ENCODE data around the gene HUS1B. TPM values are rescaled to one million over a fixed set of nuclear protein-coding genes. Genes with fewer than 3 reads are reported as not detected.
A peak's percentile ranks its signal among the peaks of the same experiment; 100 is the strongest.

The HUS1B gene
- total and polyA plus RNA-seq, 2 of the 13 experiments (the other 11 are each of a cell fraction or from before 2014, with no cell fraction given) = 0.18 to 0.40 TPM

DNA sequence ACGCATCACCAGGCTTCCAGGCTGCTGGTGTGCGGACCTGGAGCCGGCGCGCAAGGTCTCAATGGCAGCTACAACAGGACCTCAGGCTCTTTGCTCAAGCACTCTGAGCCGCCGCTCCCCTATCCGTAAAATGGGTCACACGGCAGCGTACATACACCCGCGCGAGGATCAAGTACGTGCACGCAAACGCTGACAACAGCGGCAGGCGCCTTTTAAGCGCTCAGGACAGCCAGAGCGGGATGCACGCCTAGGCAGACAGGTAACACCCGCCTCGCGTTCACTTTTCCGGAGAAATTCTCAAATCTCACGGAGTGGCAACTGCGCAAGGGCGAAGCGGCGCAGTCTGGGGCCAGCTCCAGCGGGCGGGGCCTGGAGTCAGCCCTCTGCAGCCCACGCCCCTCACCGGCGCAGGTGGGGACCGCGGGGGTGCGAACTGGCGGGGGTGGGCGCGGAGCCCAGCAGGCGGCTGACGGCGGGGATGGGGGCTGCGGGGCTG, 35.5 kb upstream of the HUS1B start (continued):
- TF ChIP-seq, protein P1, sequence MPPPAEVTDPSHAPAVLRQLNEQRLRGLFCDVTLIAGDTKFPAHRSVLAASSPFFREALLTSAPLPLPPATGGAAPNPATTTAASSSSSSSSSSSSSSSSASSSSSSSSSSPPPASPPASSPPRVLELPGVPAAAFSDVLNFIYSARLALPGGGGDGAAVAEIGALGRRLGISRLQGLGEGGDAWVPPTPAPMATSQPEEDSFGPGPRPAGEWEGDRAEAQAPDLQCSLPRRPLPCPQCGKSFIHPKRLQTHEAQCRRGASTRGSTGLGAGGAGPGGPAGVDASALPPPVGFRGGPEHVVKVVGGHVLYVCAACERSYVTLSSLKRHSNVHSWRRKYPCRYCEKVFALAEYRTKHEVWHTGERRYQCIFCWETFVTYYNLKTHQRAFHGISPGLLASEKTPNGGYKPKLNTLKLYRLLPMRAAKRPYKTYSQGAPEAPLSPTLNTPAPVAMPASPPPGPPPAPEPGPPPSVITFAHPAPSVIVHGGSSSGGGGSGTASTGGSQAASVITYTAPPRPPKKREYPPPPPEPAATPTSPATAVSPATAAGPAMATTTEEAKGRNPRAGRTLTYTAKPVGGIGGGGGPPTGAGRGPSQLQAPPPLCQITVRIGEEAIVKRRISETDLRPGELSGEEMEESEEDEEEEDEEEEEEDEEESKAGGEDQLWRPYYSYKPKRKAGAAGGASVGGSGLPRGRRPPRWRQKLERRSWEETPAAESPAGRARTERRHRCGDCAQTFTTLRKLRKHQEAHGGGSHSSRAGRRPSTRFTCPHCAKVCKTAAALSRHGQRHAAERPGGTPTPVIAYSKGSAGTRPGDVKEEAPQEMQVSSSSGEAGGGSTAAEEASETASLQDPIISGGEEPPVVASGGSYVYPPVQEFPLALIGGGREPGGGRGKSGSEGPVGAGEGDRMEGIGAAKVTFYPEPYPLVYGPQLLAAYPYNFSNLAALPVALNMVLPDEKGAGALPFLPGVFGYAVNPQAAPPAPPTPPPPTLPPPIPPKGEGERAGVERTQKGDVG (CRISPR knock-in tag; IDR thresholded peaks at IDR 0.05; ENCODE audit: borderline replicate concordance) = 0 out of 2 replicates have a peak, but pooled peaks have one; percentile 6
- TF ChIP-seq RBAK (CRISPR knock-in tag; IDR thresholded peaks at IDR 0.05) (0 out of 2 replicates have a peak, but pooled peaks have one; percentile 13), ZNF605 (CRISPR knock-in tag; IDR thresholded peaks at IDR 0.05) (no peak), ZNF709 (CRISPR knock-in tag; IDR thresholded peaks at IDR 0.05) (no peak), ZMAT3 (CRISPR knock-in tag; conservative IDR thresholded peaks at IDR 0.05) (0 out of 2 replicates have a peak, but pooled peaks have one; percentile 16), PHF8 (CRISPR knock-in tag; IDR thresholded peaks at IDR 0.05) (no peak), MED8 (CRISPR knock-in tag; IDR thresholded peaks at IDR 0.05; ENCODE audit: insufficient replicate concordance) (no peak), MAFF (IDR thresholded peaks at IDR 0.05; ENCODE audit: low read depth, low read length) (no peak)
- TF ChIP-seq, protein P2, sequence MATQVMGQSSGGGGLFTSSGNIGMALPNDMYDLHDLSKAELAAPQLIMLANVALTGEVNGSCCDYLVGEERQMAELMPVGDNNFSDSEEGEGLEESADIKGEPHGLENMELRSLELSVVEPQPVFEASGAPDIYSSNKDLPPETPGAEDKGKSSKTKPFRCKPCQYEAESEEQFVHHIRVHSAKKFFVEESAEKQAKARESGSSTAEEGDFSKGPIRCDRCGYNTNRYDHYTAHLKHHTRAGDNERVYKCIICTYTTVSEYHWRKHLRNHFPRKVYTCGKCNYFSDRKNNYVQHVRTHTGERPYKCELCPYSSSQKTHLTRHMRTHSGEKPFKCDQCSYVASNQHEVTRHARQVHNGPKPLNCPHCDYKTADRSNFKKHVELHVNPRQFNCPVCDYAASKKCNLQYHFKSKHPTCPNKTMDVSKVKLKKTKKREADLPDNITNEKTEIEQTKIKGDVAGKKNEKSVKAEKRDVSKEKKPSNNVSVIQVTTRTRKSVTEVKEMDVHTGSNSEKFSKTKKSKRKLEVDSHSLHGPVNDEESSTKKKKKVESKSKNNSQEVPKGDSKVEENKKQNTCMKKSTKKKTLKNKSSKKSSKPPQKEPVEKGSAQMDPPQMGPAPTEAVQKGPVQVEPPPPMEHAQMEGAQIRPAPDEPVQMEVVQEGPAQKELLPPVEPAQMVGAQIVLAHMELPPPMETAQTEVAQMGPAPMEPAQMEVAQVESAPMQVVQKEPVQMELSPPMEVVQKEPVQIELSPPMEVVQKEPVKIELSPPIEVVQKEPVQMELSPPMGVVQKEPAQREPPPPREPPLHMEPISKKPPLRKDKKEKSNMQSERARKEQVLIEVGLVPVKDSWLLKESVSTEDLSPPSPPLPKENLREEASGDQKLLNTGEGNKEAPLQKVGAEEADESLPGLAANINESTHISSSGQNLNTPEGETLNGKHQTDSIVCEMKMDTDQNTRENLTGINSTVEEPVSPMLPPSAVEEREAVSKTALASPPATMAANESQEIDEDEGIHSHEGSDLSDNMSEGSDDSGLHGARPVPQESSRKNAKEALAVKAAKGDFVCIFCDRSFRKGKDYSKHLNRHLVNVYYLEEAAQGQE (IDR thresholded peaks at IDR 0.05; ENCODE audit: borderline replicate concordance in 1 of 2, low read depth in 1 of 2, low read length in 2 of 2) = 0 out of 4 replicates have a peak, but pooled peaks of 1 of the 2 experiments have one; percentile 11
- TF ChIP-seq, protein P3, sequence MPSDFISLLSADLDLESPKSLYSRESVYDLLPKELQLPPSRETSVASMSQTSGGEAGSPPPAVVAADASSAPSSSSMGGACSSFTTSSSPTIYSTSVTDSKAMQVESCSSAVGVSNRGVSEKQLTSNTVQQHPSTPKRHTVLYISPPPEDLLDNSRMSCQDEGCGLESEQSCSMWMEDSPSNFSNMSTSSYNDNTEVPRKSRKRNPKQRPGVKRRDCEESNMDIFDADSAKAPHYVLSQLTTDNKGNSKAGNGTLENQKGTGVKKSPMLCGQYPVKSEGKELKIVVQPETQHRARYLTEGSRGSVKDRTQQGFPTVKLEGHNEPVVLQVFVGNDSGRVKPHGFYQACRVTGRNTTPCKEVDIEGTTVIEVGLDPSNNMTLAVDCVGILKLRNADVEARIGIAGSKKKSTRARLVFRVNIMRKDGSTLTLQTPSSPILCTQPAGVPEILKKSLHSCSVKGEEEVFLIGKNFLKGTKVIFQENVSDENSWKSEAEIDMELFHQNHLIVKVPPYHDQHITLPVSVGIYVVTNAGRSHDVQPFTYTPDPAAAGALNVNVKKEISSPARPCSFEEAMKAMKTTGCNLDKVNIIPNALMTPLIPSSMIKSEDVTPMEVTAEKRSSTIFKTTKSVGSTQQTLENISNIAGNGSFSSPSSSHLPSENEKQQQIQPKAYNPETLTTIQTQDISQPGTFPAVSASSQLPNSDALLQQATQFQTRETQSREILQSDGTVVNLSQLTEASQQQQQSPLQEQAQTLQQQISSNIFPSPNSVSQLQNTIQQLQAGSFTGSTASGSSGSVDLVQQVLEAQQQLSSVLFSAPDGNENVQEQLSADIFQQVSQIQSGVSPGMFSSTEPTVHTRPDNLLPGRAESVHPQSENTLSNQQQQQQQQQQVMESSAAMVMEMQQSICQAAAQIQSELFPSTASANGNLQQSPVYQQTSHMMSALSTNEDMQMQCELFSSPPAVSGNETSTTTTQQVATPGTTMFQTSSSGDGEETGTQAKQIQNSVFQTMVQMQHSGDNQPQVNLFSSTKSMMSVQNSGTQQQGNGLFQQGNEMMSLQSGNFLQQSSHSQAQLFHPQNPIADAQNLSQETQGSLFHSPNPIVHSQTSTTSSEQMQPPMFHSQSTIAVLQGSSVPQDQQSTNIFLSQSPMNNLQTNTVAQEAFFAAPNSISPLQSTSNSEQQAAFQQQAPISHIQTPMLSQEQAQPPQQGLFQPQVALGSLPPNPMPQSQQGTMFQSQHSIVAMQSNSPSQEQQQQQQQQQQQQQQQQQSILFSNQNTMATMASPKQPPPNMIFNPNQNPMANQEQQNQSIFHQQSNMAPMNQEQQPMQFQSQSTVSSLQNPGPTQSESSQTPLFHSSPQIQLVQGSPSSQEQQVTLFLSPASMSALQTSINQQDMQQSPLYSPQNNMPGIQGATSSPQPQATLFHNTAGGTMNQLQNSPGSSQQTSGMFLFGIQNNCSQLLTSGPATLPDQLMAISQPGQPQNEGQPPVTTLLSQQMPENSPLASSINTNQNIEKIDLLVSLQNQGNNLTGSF (CRISPR knock-in tag; IDR thresholded peaks at IDR 0.05) = no peak
- TF ChIP-seq, protein P4, sequence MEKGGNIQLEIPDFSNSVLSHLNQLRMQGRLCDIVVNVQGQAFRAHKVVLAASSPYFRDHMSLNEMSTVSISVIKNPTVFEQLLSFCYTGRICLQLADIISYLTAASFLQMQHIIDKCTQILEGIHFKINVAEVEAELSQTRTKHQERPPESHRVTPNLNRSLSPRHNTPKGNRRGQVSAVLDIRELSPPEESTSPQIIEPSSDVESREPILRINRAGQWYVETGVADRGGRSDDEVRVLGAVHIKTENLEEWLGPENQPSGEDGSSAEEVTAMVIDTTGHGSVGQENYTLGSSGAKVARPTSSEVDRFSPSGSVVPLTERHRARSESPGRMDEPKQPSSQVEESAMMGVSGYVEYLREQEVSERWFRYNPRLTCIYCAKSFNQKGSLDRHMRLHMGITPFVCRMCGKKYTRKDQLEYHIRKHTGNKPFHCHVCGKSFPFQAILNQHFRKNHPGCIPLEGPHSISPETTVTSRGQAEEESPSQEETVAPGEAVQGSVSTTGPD (CRISPR knock-in tag; IDR thresholded peaks at IDR 0.05) = no peak
